ENCODE results near the gene AGPAT4. TPM values are rescaled to one million over a fixed set of nuclear protein-coding genes. Genes with fewer than 3 reads are reported as not detected.

The AGPAT4 gene
- total RNA-seq, 4 donors from 2014 or later = 10.5 to 20.8 (median 12.6) TPM

DNA sequence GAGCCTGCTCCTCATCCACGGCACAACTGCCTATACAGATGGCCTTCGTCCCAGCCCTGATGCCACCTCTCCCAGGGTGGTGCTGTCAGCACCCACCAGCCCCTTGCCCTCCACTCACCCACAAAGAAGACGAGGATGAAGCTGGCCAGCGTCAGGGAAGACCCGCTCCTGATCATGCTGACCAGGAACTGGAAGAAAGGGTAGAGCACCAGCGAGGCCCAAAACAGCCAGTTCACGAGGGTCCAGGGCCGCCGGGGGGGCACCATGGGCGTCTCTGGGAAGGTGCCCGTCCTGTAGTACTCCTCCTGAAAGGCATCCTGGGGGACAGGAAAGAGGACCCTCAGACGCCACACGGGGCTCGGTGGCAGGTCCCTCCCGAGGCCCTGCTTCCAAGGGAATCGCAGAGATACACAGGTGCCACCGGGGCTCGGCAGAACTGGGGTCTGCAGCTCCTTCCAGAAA is 134.5 kb downstream of the AGPAT4 start:
- 91 to 92% methylated on average over 11 to 12 of the region's 18 CpGs for WGBS, 2 donors

DNA sequence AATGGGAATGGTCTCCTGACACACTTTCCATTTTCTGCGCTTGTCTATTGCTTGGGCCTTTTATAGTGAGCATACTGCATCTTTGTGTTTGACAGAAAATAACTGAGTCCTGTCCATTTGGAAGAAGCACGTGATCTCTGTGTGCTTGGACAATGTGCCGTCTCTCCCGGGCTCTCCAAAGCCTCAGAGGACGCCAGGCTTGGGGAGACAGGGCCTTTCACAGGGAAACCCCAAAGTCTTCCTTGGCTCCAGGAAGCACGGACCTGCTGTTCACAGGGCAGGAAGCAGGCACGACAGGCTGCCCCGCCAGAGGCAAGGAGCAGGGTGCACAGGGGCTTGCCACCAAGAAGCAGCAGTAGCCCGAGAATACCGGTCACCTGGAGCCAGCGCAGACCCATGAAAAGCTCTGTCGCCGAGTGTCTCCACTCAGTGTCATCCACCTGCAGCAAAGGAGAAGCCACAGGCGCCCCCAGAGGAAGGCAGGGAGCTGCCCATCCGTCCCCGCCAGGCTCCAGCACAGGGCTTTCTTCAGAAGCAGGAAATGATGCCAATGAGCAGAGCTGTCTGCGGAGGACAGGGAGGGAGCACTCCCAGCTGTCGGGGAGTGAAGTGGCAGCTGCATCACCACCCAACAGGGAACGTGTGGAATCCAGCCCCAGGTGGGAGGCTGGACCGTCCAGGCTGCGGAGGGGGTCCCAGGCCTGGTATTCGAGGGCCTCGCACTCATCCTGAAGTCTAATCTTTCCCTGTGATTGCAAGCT is 135.1 kb downstream of the AGPAT4 start:
- WGBS, 2 donors = 92 to 97% methylated on average over 17 to 22 of the region's 23 CpGs
- H3K36me3 ChIP-seq = peaks cover 0 to 79% (median 0%) of the 10 kb centered on the region in 3 donors
- DNase-seq (ENCODE audit: low spot score in 2 of 2) = no peak

More for the DNA sequence above, 134.5 kb downstream of the AGPAT4 start:
- no peaks in the 10 kb centered on the region for H3K4me1 ChIP-seq
- H3K27ac ChIP-seq = no peak overlapping the region
- no peak for DNase-seq (ENCODE audit: low spot score in 2 of 2)
- TF ChIP-seq, protein P1, sequence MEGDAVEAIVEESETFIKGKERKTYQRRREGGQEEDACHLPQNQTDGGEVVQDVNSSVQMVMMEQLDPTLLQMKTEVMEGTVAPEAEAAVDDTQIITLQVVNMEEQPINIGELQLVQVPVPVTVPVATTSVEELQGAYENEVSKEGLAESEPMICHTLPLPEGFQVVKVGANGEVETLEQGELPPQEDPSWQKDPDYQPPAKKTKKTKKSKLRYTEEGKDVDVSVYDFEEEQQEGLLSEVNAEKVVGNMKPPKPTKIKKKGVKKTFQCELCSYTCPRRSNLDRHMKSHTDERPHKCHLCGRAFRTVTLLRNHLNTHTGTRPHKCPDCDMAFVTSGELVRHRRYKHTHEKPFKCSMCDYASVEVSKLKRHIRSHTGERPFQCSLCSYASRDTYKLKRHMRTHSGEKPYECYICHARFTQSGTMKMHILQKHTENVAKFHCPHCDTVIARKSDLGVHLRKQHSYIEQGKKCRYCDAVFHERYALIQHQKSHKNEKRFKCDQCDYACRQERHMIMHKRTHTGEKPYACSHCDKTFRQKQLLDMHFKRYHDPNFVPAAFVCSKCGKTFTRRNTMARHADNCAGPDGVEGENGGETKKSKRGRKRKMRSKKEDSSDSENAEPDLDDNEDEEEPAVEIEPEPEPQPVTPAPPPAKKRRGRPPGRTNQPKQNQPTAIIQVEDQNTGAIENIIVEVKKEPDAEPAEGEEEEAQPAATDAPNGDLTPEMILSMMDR (IDR thresholded peaks at IDR 0.05) = no peak
- H3K9me3 ChIP-seq = no peaks in the 10 kb centered on the region
- no peak overlapping the region for H3K4me3 ChIP-seq
- no peaks in the 10 kb centered on the region for H3K27me3 ChIP-seq
- H3K36me3 ChIP-seq = peaks cover 0 to 79% (median 0%) of the 10 kb centered on the region in 3 donors

DNA sequence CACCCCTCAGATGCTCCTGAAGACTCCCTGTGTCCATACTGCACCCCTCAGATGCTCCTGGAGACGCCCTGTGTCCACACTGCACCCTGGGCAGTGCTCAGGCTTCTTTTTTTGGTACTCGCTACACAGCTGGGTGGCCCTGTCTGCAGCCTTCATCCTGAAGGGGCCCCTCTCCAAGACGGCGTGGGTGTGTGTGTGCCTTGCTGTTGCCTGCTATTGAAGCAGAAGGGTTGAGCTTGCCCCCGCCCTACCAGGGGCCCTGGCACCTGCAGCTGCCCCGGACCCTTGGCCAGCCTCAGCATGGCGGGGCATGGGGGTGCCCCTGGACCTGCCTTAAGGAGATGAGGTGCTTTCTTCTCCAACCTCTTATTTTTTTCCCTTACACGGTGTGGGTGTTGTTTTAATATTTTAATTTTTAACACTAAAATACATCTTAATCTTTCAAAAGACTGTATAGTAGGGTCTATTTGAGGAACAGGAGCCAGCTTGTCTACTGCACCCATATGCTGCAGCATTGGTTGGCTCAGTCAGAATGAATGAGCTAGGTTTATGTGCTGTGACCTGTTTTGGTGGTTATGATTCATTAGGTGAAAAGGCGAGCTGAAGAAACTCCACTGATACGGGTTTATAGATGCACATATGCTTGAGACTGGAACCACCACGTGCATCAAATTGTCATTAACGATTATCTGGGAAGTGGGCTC is 135.9 kb downstream of the AGPAT4 start:
- 94 to 95% methylated on average over 12 of the region's 12 CpGs for WGBS, 2 donors
- H3K4me3 ChIP-seq = no peak overlapping the region

More for the DNA sequence above, 135.1 kb downstream of the AGPAT4 start:
- no peaks in the 10 kb centered on the region for H3K9me3 ChIP-seq
- H3K27me3 ChIP-seq = no peaks in the 10 kb centered on the region
- H3K27ac ChIP-seq = no peak overlapping the region
- TF ChIP-seq POLR2A (IDR thresholded peaks at IDR 0.05) = no peak
- TF ChIP-seq, protein P1 (IDR thresholded peaks at IDR 0.05) = no peak
- TF ChIP-seq EP300 (IDR thresholded peaks at IDR 0.05) = no peak
- no peak overlapping the region for H3K4me3 ChIP-seq
- H3K4me1 ChIP-seq = peaks cover 0 to 5% (median 0%) of the 10 kb centered on the region in 4 donors

DNA sequence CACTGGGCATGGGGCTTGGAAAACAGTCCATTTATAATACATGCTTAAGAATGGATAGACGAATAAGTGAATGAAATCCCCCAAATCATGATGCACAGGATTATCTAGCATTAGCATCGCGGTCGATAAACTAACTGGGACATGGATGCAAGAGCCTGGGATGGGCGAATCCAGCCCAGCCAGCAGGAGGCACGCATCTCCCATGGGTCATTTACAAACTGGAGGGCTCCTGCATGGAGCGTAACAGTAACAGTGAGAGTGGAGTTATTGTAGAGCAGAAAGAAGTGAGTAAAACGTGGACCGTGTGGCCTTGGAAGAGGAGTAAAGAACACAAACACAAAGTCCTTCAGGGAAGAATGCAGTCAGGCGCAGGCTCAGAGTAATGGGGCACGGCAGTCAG is 136.5 kb downstream of the AGPAT4 start:
- H3K27me3 ChIP-seq = no peaks in the 10 kb centered on the region
- H3K4me3 ChIP-seq = no peak overlapping the region
- 91 to 95% methylated on average over 11 of the region's 11 CpGs for WGBS, 2 donors
- H3K4me1 ChIP-seq = peaks cover 0 to 7% (median 0%) of the 10 kb centered on the region in 4 donors
- DNase-seq (ENCODE audit: low spot score in 2 of 2) = no peak
- H3K36me3 ChIP-seq = peaks cover 0 to 77% (median 0%) of the 10 kb centered on the region in 3 donors
- H3K9me3 ChIP-seq = no peaks in the 10 kb centered on the region
- H3K27ac ChIP-seq = no peak overlapping the region
- TF ChIP-seq EP300 (IDR thresholded peaks at IDR 0.05) (no peak), POLR2A (IDR thresholded peaks at IDR 0.05) (no peak)
- TF ChIP-seq, protein P1 (IDR thresholded peaks at IDR 0.05) = no peak

More for the DNA sequence above, 135.9 kb downstream of the AGPAT4 start:
- Histone ChIP-seq H3K9me3 (no peaks in the 10 kb centered on the region), H3K36me3 (peaks cover 0 to 77% (median 0%) of the 10 kb centered on the region in 3 donors), H3K27me3 (no peaks in the 10 kb centered on the region), H3K4me1 (peaks cover 0 to 7% (median 0%) of the 10 kb centered on the region in 4 donors), H3K27ac (no peak overlapping the region)
- no peak for TF ChIP-seq POLR2A (IDR thresholded peaks at IDR 0.05)
- TF ChIP-seq EP300 (IDR thresholded peaks at IDR 0.05) = no peak
- TF ChIP-seq, protein P1 (IDR thresholded peaks at IDR 0.05) = no peak
- DNase-seq (ENCODE audit: low spot score in 2 of 2) = no peak

DNA sequence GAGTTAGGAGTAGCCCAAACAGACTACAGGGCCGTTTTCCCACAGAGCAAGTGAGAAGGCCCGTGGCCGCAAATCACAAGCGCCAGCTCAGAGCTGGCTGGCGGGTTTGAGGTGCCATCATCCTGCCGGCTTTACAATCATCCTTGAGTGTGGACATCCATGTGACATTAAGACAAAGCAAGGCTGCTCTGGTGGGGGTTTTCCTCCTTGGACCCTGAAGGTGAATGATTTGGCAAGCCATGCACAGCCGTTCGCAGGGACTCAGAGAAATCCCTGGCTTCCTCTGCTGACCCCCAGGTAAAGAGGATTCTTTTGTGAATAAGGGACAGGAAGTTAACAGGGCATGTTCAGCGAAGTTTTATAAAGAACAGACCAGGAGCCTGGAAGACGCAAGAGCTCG is 137.2 kb downstream of the AGPAT4 start:
- Histone ChIP-seq H3K36me3 (peaks cover 0 to 78% (median 0%) of the 10 kb centered on the region in 3 donors), H3K27ac (no peak overlapping the region), H3K4me1 (peaks cover 0 to 7% (median 0%) of the 10 kb centered on the region in 4 donors), H3K4me3 (no peak overlapping the region), H3K9me3 (no peaks in the 10 kb centered on the region), H3K27me3 (no peaks in the 10 kb centered on the region)
- WGBS, 2 donors = 87 to 88% methylated on average over 11 of the region's 11 CpGs
- TF ChIP-seq, protein P1 (IDR thresholded peaks at IDR 0.05) = no peak
- TF ChIP-seq POLR2A (IDR thresholded peaks at IDR 0.05) (no peak), EP300 (IDR thresholded peaks at IDR 0.05) (no peak)
- DNase-seq (ENCODE audit: low spot score in 2 of 2) = no peak
